HCT116 (cell line): ENCODE measurements around the gene SIL1. TPM values are rescaled to one million over a fixed set of nuclear protein-coding genes. Genes with fewer than 3 reads are reported as not detected.

ENCODE experiments used
- ATAC-seq: fragments of 200-7000 bp; cut with Tn5 transposase; 2 replicates; pipeline ENCODE4 v1.9.1; 2020; ENCODE audit warnings: mild to moderate bottlenecking, moderate library complexity
- BruUV-seq: library from RNA; stranded (reverse); fragments of 400-500 nt; replicated peaks from 2 replicates; lab custom pipeline; 2021; lab: Mats Ljungman, UMichigan
- CTCF ChIA-PET: fragments of 300-600 bp; sonication (Branson Sonifier 250); formaldehyde crosslinking; loops from one replicate; lab custom pipeline; 2021; ENCODE audit warnings: antibody characterized with exemption; lab: Charles Lee
- POLR2A ChIA-PET: fragments of 300-600, 350-600 bp; sonication (Branson Sonifier 250); formaldehyde crosslinking; loops from one replicate; lab custom pipeline; 2021; ENCODE audit warnings: antibody characterized with exemption; lab: Charles Lee
- RAD21 ChIA-PET, 2 experiments: fragments of 300-600 bp; sonication (Branson Sonifier 250); formaldehyde crosslinking; loops; one replicate each; lab custom pipeline; 2023; ENCODE audit warnings: low total read pairs in 2 of 2; ENCODE audit not compliant: uncharacterized antibody in 2 of 2, unreplicated experiment in 2 of 2, low non-redundant PET in 1 of 2; lab: Charles Lee
- DNase-seq: peaks from one replicate; pipeline ENCODE4 v3.0.0-alpha.2; 2010; ENCODE audit warnings: low read depth, low spot score
- H2AFZ ChIP-seq: fragments of 200-600 bp; shearing (Covaris generic), sonication (generic); 2 replicates; pipeline ENCODE4 v1.6.1; 2017; ENCODE audit warnings: low read depth, mixed run types, mixed read lengths, antibody characterized with exemption, low read length; ENCODE audit not compliant: poor library complexity, severe bottlenecking
- H3K27ac ChIP-seq: 2 replicates; pipeline ENCODE4 v1.5.1; 2012; ENCODE audit warnings: low read depth, low read length
- H3K27me3 ChIP-seq: fragments of 200-600 bp; sonication (generic); 2 replicates; pipeline ENCODE4 v1.6.1; 2016; ENCODE audit warnings: mixed run types, low read length, mixed read lengths; ENCODE audit not compliant: insufficient read depth
- H3K36me3 ChIP-seq, 2 experiments: fragments of 200-500 bp in 1 of 2; fragments of 200-600 bp in 1 of 2; sonication (Bioruptor generic) in 1 of 2; sonication (generic) in 1 of 2; 2 replicates each; pipeline versions ENCODE4 v1.5.1 to v1.6.1; 2014 to 2016; ENCODE audit warnings: low read length in 2 of 2, inconsistent platforms in 1 of 2, mixed read lengths in 1 of 2, mixed run types in 1 of 2; ENCODE audit not compliant: insufficient read depth in 2 of 2, control insufficient read depth in 1 of 2
- H3K4me1 ChIP-seq, 2 experiments: fragments of 200-600 bp in 1 of 2; sonication (generic) in 1 of 2; 2 replicates each; pipeline versions ENCODE4 v1.5.1 to v1.6.1; 2012 to 2017; ENCODE audit warnings: low read length in 2 of 2, inconsistent platforms in 1 of 2, mild to moderate bottlenecking in 1 of 2, mixed read lengths in 1 of 2, mixed run types in 1 of 2, moderate library complexity in 1 of 2; ENCODE audit not compliant: insufficient read depth in 2 of 2, control insufficient read depth in 1 of 2
- H3K4me2 ChIP-seq: fragments of 200-600 bp; sonication (generic); 2 replicates; pipeline ENCODE4 v1.6.1; 2017; ENCODE audit warnings: mixed run types, low read length, mixed read lengths
- H3K4me3 ChIP-seq, 2 experiments: fragments of 200-600 bp in 1 of 2; sonication (generic) in 1 of 2; replicated peaks in 1 of 2; 2 replicates each; pipeline ENCODE4 v1.5.1; 2011 to 2016; ENCODE audit warnings: low read length in 2 of 2, control low read depth in 1 of 2, low read depth in 1 of 2, mild to moderate bottlenecking in 1 of 2, mixed read lengths in 1 of 2, mixed run types in 1 of 2
- H3K79me2 ChIP-seq: fragments of 200-600 bp; sonication (generic); 2 replicates; pipeline ENCODE4 v1.6.1; 2017; ENCODE audit warnings: mild to moderate bottlenecking, mixed run types, low read length, moderate library complexity, mixed read lengths; ENCODE audit not compliant: insufficient read depth
- H3K9ac ChIP-seq: fragments of 200-600 bp; sonication (generic); 2 replicates; pipeline ENCODE4 v1.6.1; 2016; ENCODE audit warnings: low read length, mixed read lengths
- H3K9me2 ChIP-seq: fragments of 200-600 bp; sonication (generic), shearing (Covaris generic); 2 replicates; pipeline ENCODE4 v1.6.1; 2017; ENCODE audit warnings: mixed run types, mild to moderate bottlenecking, moderate library complexity; ENCODE audit not compliant: insufficient read depth
- H3K9me3 ChIP-seq, 2 experiments: fragments of 200-500 bp in 1 of 2; fragments of 200-600 bp in 1 of 2; sonication (Bioruptor generic) in 1 of 2; sonication (generic) in 1 of 2; 2 replicates each; pipeline ENCODE4 v1.6.1; 2014 to 2017; ENCODE audit warnings: low read length in 2 of 2, mixed read lengths in 2 of 2, inconsistent platforms in 1 of 2, low read depth in 1 of 2, mild to moderate bottlenecking in 1 of 2, mixed run types in 1 of 2, moderate library complexity in 1 of 2; ENCODE audit not compliant: control insufficient read depth in 1 of 2, insufficient read depth in 1 of 2
- H4K20me1 ChIP-seq: fragments of 200-600 bp; sonication (generic), shearing (Covaris generic); 2 replicates; pipeline ENCODE4 v1.6.1; 2017; ENCODE audit warnings: mixed run types, mild to moderate bottlenecking, moderate library complexity; ENCODE audit not compliant: insufficient read depth
- FOSL1 ChIP-seq: IDR thresholded peaks from 2 replicates; pipeline ENCODE4 v1.6.1; 2012; ENCODE audit warnings: low read depth
- JUND ChIP-seq: IDR thresholded peaks from 2 replicates; pipeline ENCODE4 v1.6.1; 2012
- SIN3A ChIP-seq: IDR thresholded peaks from 2 replicates; pipeline ENCODE4 v1.6.1; 2012; ENCODE audit warnings: low read depth
- SP1 ChIP-seq: IDR thresholded peaks from 2 replicates; pipeline ENCODE4 v1.6.1; 2012; ENCODE audit warnings: low read depth
- SRF ChIP-seq: IDR thresholded peaks from 2 replicates; pipeline ENCODE4 v1.6.1; 2012; ENCODE audit warnings: low read depth
- TCF7L2 ChIP-seq: IDR thresholded peaks from 2 replicates; pipeline ENCODE4 v1.7.0; 2011; ENCODE audit warnings: borderline replicate concordance, inconsistent platforms; ENCODE audit not compliant: insufficient read depth, insufficient read length; ENCODE audit errors: extremely low read depth
- ZFX ChIP-seq: fragments of 450-650 bp; IDR thresholded peaks from 2 replicates; pipeline ENCODE4 v1.6.1; 2017
- intact Hi-C: fragments of 100-400 bp; cut with micrococcal nuclease; formaldehyde crosslinking; loops from 2 replicates; pipeline ENCODE4 v1.10.0; 2022
- total RNA-seq: library from RNA; stranded (reverse); gene quantifications from one replicate; pipeline ENCODE4 v1.2.1, GENCODE V29; 2021; ENCODE audit not compliant: unreplicated experiment
- TF ChIP-seq, protein P1 (sequence below): IDR thresholded peaks from 2 replicates; pipeline ENCODE4 v1.6.1; 2012; ENCODE audit warnings: low read depth
- TF ChIP-seq, protein P2 (sequence below): IDR thresholded peaks from 2 replicates; pipeline ENCODE4 v1.6.1; 2011; ENCODE audit warnings: mild to moderate bottlenecking, low read length, moderate library complexity; ENCODE audit not compliant: insufficient replicate concordance; ENCODE audit errors: extremely low read depth
- TF ChIP-seq, protein P3 (sequence below), 3 experiments: fragments of 200-600 bp in 1 of 3; sonication (generic) in 1 of 3; IDR thresholded peaks in 2 of 3; conservative IDR thresholded peaks in 1 of 3; 2 replicates each; pipeline ENCODE4 v1.5.1; 2012 to 2017; ENCODE audit warnings: low read depth in 2 of 3, low read length in 2 of 3, antibody characterized with exemption in 1 of 3, borderline replicate concordance in 1 of 3, control low read depth in 1 of 3, mild to moderate bottlenecking in 1 of 3, mixed read lengths in 1 of 3, mixed run types in 1 of 3, moderate library complexity in 1 of 3; ENCODE audit not compliant: insufficient read depth in 1 of 3

Gene SIL1
- total RNA-seq, 1 experiment from 2014 or later: 34.0 TPM

DNA sequence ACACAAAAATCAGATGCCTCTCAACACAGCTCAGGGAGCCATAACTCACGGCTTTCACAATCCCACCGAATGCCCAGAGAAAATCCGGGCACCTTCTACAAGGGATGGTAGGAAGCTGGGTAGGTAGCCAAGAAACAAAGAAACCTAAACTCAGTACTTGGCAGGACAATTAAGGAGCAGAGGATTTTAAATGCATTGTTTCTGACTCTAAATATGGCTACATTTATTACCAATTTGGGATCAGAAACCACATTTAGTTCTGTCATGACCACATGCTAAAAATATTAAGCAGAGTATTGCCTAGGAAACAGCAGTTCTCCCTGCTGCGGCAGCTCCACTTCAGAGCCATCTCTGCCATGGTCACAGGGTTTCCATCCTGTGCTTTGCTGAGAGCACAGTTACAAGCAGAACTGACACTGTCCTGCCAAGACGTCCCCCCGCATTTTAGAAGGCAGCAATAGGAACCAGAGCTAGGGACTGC, 57.5 kb downstream of the SIL1 start (continued):
- TF ChIP-seq, protein P1, sequence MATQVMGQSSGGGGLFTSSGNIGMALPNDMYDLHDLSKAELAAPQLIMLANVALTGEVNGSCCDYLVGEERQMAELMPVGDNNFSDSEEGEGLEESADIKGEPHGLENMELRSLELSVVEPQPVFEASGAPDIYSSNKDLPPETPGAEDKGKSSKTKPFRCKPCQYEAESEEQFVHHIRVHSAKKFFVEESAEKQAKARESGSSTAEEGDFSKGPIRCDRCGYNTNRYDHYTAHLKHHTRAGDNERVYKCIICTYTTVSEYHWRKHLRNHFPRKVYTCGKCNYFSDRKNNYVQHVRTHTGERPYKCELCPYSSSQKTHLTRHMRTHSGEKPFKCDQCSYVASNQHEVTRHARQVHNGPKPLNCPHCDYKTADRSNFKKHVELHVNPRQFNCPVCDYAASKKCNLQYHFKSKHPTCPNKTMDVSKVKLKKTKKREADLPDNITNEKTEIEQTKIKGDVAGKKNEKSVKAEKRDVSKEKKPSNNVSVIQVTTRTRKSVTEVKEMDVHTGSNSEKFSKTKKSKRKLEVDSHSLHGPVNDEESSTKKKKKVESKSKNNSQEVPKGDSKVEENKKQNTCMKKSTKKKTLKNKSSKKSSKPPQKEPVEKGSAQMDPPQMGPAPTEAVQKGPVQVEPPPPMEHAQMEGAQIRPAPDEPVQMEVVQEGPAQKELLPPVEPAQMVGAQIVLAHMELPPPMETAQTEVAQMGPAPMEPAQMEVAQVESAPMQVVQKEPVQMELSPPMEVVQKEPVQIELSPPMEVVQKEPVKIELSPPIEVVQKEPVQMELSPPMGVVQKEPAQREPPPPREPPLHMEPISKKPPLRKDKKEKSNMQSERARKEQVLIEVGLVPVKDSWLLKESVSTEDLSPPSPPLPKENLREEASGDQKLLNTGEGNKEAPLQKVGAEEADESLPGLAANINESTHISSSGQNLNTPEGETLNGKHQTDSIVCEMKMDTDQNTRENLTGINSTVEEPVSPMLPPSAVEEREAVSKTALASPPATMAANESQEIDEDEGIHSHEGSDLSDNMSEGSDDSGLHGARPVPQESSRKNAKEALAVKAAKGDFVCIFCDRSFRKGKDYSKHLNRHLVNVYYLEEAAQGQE: no peak
- TF ChIP-seq TCF7L2 (no peak), SRF (no peak)
- TF ChIP-seq, protein P2, sequence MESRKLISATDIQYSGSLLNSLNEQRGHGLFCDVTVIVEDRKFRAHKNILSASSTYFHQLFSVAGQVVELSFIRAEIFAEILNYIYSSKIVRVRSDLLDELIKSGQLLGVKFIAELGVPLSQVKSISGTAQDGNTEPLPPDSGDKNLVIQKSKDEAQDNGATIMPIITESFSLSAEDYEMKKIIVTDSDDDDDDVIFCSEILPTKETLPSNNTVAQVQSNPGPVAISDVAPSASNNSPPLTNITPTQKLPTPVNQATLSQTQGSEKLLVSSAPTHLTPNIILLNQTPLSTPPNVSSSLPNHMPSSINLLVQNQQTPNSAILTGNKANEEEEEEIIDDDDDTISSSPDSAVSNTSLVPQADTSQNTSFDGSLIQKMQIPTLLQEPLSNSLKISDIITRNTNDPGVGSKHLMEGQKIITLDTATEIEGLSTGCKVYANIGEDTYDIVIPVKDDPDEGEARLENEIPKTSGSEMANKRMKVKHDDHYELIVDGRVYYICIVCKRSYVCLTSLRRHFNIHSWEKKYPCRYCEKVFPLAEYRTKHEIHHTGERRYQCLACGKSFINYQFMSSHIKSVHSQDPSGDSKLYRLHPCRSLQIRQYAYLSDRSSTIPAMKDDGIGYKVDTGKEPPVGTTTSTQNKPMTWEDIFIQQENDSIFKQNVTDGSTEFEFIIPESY: no peak

DNA sequence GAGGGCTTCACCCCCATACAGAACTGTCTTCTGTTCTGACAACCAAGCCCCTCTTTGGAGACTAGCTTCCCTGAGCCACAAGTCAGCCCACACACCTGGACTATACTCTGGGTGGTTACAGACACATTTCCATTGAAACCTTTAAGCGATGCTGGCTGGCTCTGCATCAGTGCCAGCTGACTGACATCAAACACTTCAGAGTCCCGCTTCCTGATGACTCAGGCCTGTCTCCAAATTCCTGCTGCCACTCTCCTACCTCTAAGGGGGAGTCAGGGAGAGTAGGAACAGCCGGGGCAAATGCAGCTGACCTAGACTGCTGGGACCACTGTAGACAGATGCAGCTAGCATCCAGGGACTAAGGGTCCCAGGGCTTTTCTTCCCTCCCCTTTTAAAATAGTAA, 59.4 kb downstream of the SIL1 start:
- Histone ChIP-seq H3K27me3 (no peaks in the 10 kb centered on the region), H3K4me1 (peaks cover 29 to 39% of the 10 kb centered on the region in 2 experiments), H3K9ac (no peak overlapping the region), H4K20me1 (no peaks in the 10 kb centered on the region), H3K79me2 (no peaks in the 10 kb centered on the region), H3K4me2 (peak overlapping the region; percentile 35), H3K4me3 (no peak overlapping the region), H3K9me3 (no peaks in the 10 kb centered on the region), H3K27ac (no peak overlapping the region), H3K9me2 (no peaks in the 10 kb centered on the region), H2AFZ (no peak overlapping the region), H3K36me3 (no peaks in the 10 kb centered on the region)
- ChIA-PET CTCF (interaction anchor here (1.5 kb wide), 1 partner anchor 107 kb away, joined by 4 read pairs; no protein-coding TSS in a partner anchor), POLR2A (no interaction called here), RAD21 (no interaction called here)
- intact Hi-C loops: no loop called here
- no TSS peak for BruUV-seq
- peak; percentile 91 for ATAC-seq
- peak; percentile 45 for DNase-seq
- peak; percentile 97 for TF ChIP-seq TCF7L2
- TF ChIP-seq JUND: peak; percentile 70
- TF ChIP-seq ZFX: no peak
- TF ChIP-seq, protein P3, sequence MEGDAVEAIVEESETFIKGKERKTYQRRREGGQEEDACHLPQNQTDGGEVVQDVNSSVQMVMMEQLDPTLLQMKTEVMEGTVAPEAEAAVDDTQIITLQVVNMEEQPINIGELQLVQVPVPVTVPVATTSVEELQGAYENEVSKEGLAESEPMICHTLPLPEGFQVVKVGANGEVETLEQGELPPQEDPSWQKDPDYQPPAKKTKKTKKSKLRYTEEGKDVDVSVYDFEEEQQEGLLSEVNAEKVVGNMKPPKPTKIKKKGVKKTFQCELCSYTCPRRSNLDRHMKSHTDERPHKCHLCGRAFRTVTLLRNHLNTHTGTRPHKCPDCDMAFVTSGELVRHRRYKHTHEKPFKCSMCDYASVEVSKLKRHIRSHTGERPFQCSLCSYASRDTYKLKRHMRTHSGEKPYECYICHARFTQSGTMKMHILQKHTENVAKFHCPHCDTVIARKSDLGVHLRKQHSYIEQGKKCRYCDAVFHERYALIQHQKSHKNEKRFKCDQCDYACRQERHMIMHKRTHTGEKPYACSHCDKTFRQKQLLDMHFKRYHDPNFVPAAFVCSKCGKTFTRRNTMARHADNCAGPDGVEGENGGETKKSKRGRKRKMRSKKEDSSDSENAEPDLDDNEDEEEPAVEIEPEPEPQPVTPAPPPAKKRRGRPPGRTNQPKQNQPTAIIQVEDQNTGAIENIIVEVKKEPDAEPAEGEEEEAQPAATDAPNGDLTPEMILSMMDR (IDR thresholded peaks at IDR 0.05 in 2 of 3, conservative IDR thresholded peaks at IDR 0.05 in 1 of 3; ENCODE audit: borderline replicate concordance in 1 of 3, insufficient read depth in 1 of 3, low read depth in 2 of 3, low read length in 2 of 3): no peak
- TF ChIP-seq FOSL1: peak; percentile 67
- TF ChIP-seq SIN3A: peak; percentile 56; the same call in 1 of the 2 replicates
- peak; percentile 36; the same call in 1 of the 2 replicates for TF ChIP-seq SP1
